Kidney (tissue), 14 donors: Measurements from ENCODE around the gene METRNL. TPM values are rescaled to one million over a fixed set of nuclear protein-coding genes. Genes with fewer than 3 reads are reported as not detected.

Source experiments
- DNase-seq, 5 donors: peaks; one replicate each; pipeline ENCODE4 v3.0.0-alpha.2; 2013 to 2020
- FAIRE-seq: peaks from 2 replicates; lab custom pipeline; 2012; peaks lifted over from hg19 to GRCh38; lab: Jason Lieb, UNC
- H3K27ac ChIP-seq, 2 donors: one replicate each; pipeline ENCODE4 v1.7.0; 2013; ENCODE audit warnings: low read depth in 2 of 2, low read length in 2 of 2, inconsistent platforms in 1 of 2
- H3K27me3 ChIP-seq: one replicate; pipeline ENCODE4 v1.7.1; 2013; ENCODE audit warnings: low read length, inconsistent platforms; ENCODE audit not compliant: control insufficient read depth, insufficient read depth
- H3K36me3 ChIP-seq, 3 donors: one replicate each; pipeline versions ENCODE4 v1.7.0 to v1.7.1; 2013; ENCODE audit warnings: low read length in 3 of 3, control low read depth in 1 of 3, inconsistent platforms in 1 of 3; ENCODE audit not compliant: insufficient read depth in 3 of 3, control insufficient read depth in 2 of 3
- H3K4me1 ChIP-seq, 3 donors: one replicate each; pipeline versions ENCODE4 v1.7.0 to v1.7.1; 2013; ENCODE audit warnings: low read length in 3 of 3, inconsistent platforms in 1 of 3, low read depth in 1 of 3; ENCODE audit not compliant: control insufficient read depth in 2 of 3, insufficient read depth in 2 of 3
- H3K4me3 ChIP-seq, 3 donors: one replicate each; pipeline versions ENCODE4 v1.7.0 to v1.8.1; 2013; ENCODE audit warnings: low read length in 3 of 3, control low read depth in 1 of 3, inconsistent platforms in 1 of 3
- H3K9ac ChIP-seq, 3 donors: one replicate each; pipeline versions ENCODE4 v1.7.0 to v1.7.1; 2013; ENCODE audit warnings: low read length in 3 of 3, control low read depth in 1 of 3, inconsistent platforms in 1 of 3
- H3K9me3 ChIP-seq, 3 donors: one replicate each; pipeline versions ENCODE4 v1.7.0 to v1.7.1; 2013; ENCODE audit warnings: low read length in 3 of 3, control low read depth in 1 of 3, inconsistent platforms in 1 of 3; ENCODE audit not compliant: control insufficient read depth in 2 of 3, insufficient read depth in 1 of 3
- intact Hi-C: fragments of 100-400 bp; cut with DNase I; formaldehyde crosslinking; loops from one replicate; pipeline ENCODE4 v1.11.1; 2022
- polyA plus RNA-seq: library from polyadenylated mRNA; stranded (reverse); fragments of 350-450 nt; fragmentation: Illumina TruSeq; extraction: RNeasy Lipid Tissue Mini Kit (QIAGEN cat#74804); gene quantifications from one replicate; pipeline ENCODE4 v1.2.3, GENCODE V29; 2014; ENCODE audit warnings: low read depth, low replicate concordance; ENCODE audit not compliant: insufficient read depth
- total RNA-seq: library from RNA; stranded (reverse); fragmentation: NEBNext Ultra II Directional; extraction: Animal tissue kit (Norgen Biotek cat#: 25700); gene quantifications from one replicate; pipeline ENCODE4 v1.2.1, GENCODE V29; 2021
- TF ChIP-seq, protein P1 (sequence below): IDR thresholded peaks from 3 replicates; pipeline ENCODE4 v1.5.1; 2012; ENCODE audit warnings: mild to moderate bottlenecking, moderate library complexity, borderline replicate concordance; ENCODE audit not compliant: insufficient read depth; ENCODE audit errors: extremely low read depth
- donor health status: control.
- donor health status: control.
- donor health status: control.
- donor health status: control.
- donor health status: control.
- donor health status: DM: yes; HTN: yes; CAD: no.
- donor health status: Normal renal cell carcinoma (clear cell type).

Gene METRNL
- total and polyA plus RNA-seq, 2 donors from 2014 or later: 61.5 to 107 TPM

DNA sequence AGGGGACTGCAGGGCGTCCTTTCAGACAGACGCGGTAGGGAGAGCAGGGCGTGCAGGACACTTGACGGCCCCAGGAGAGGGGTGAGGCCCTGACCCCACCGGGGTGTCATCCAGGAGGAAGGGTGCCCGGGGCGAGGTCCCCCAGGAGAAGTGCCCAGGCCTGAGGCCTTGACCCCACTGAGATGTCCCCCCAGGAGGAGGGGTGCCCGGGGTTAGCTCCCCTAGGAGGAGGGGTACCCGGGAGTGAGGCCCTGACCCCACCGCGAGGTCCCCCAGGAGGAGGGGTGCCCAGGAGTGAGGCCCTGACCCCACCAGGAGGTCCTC is 27.2 kb upstream of the METRNL start:
- TF ChIP-seq, protein P1, sequence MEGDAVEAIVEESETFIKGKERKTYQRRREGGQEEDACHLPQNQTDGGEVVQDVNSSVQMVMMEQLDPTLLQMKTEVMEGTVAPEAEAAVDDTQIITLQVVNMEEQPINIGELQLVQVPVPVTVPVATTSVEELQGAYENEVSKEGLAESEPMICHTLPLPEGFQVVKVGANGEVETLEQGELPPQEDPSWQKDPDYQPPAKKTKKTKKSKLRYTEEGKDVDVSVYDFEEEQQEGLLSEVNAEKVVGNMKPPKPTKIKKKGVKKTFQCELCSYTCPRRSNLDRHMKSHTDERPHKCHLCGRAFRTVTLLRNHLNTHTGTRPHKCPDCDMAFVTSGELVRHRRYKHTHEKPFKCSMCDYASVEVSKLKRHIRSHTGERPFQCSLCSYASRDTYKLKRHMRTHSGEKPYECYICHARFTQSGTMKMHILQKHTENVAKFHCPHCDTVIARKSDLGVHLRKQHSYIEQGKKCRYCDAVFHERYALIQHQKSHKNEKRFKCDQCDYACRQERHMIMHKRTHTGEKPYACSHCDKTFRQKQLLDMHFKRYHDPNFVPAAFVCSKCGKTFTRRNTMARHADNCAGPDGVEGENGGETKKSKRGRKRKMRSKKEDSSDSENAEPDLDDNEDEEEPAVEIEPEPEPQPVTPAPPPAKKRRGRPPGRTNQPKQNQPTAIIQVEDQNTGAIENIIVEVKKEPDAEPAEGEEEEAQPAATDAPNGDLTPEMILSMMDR: no peak
- Histone ChIP-seq H3K27me3 (no peaks in the 10 kb centered on the region), H3K27ac (peak overlapping the region; percentile 90 to 91), H3K9ac (peak overlapping the region in 2 of 3 donors; percentile 22 to 61), H3K4me1 (peaks cover 5 to 22% (median 5%) of the 10 kb centered on the region in 3 donors), H3K4me3 (peak overlapping the region; percentile 33 to 64 (median 63)), H3K9me3 (no peaks in the 10 kb centered on the region), H3K36me3 (no peaks in the 10 kb centered on the region)
- FAIRE-seq (no peak), DNase-seq (no peak)
- intact Hi-C loops: no loop called here

DNA sequence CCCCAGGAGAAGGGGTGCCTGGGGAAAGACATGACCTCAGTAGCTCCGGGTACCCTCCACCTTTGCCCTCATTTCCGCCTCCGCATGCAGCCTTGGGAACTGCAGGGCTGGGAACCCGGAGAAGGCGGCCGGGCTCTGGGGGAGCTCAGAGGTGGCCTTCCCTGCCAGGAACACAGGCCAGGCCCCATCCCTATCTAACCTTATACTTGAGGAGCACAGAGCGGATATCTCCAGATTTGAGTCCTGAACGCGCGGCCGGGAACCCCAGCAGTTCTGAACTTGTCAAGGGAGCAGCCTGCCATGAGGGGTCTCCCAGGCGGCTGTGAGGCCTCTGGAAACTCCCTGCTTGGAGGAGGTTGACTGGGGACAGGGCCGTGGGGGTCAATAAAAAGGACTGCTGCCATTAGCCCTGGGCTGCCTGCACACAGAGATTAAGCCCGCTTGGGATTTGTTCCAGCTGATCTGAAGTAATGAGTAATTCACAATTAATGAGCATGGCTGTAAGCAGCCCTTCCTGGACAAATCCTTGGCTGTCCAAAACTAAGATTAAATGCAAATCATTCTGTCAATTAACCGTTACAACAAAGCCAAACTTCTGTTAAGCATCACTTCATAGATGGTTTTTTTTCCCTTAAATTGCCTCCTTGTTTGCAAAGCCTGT is 26.3 kb upstream of the METRNL start:
- intact Hi-C loops: no loop called here
- no peak for FAIRE-seq
- Histone ChIP-seq H3K9me3 (no peaks in the 10 kb centered on the region), H3K4me3 (no peak overlapping the region), H3K9ac (no peak overlapping the region), H3K27ac (peak overlapping the region; percentile 67 to 82), H3K36me3 (no peaks in the 10 kb centered on the region), H3K27me3 (no peaks in the 10 kb centered on the region), H3K4me1 (peaks cover 5 to 22% (median 5%) of the 10 kb centered on the region in 3 donors)
- TF ChIP-seq, protein P1: no peak
- peak in 4 of 5 donors; percentile 52 to 85 (median 76) for DNase-seq

DNA sequence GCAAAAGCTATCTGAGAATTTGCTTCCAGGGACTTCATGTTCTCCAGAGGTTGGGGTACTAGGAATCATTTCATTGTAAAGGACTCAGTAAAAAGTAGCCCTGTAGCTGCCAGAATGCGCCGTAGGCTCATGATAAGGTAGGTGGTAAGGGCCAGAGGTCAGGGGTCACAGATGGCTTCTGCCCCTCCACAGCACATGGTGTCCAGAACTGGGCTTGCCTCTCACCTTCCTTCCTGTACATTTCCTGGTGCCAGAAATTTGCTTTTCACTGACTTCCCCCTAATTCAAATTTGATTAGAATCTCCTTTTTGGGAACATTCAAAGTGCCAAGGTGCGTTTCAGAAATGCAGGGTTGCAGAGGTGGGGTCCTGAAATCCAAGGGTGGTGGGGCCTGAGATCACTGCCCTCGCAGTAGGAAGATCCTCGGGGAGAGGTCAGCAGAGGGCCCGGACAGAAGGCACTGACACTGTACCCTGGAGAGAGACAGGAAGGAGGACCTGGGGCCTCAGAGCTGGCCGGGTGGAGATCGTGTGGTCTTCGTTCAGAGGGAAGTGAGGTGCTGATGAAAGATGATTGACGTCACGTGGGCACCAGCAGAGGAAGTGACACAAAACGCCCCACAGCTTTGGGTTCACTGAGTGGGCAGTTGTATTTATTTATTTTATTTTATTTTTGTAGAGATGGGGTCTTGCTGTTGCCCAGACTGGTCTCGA is 25.5 kb upstream of the METRNL start:
- peaks cover 5 to 22% (median 5%) of the 10 kb centered on the region in 3 donors for H3K4me1 ChIP-seq
- H3K27me3 ChIP-seq: no peaks in the 10 kb centered on the region
- H3K9ac ChIP-seq: no peak overlapping the region
- no peaks in the 10 kb centered on the region for H3K36me3 ChIP-seq
- no peak for FAIRE-seq
- peak overlapping the region; percentile 51 to 76 for H3K27ac ChIP-seq
- TF ChIP-seq, protein P1: no peak
- peak in 1 of 5 donors; percentile 81 for DNase-seq
- H3K4me3 ChIP-seq: no peak overlapping the region
- intact Hi-C loops: no loop called here
- no peaks in the 10 kb centered on the region for H3K9me3 ChIP-seq
